MM.1S (cell line): ENCODE data around the gene SLCO3A1.

ENCODE experiments used
- EZH2 ChIP-seq: fragments of 300-600 bp; sonication (generic); optimal IDR thresholded peaks from 2 replicates; pipeline ENCODE3; 2017; ENCODE audit warnings: low read depth, mild to moderate bottlenecking, antibody characterized with exemption, low read length, mixed read lengths
- TF ChIP-seq, protein P1 (sequence below): fragments of 300-600 bp; sonication (generic); IDR thresholded peaks from 2 replicates; pipeline ENCODE4 v1.5.1; 2016; ENCODE audit warnings: antibody characterized with exemption, low read length, mixed read lengths

DNA sequence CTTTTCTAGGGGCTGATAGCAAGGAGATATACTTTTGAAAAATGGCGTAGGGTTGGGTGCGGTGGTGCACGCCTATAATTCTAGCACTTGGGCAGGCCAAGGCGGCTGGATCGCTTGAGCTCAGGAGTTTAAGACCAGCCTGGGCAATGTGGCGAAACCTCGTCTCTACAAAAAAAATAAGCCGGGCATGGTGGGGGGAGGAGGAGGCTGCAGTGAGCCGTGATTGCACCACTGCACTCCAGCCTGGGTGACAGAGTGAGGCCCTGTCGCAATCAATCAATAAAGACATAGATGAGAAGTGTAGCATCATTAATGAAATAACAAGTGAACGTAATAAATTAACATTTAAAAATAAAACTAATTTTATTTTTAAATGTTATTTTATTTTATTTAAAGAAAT, 134.6 kb downstream of the SLCO3A1 start:
- TF ChIP-seq, protein P1, sequence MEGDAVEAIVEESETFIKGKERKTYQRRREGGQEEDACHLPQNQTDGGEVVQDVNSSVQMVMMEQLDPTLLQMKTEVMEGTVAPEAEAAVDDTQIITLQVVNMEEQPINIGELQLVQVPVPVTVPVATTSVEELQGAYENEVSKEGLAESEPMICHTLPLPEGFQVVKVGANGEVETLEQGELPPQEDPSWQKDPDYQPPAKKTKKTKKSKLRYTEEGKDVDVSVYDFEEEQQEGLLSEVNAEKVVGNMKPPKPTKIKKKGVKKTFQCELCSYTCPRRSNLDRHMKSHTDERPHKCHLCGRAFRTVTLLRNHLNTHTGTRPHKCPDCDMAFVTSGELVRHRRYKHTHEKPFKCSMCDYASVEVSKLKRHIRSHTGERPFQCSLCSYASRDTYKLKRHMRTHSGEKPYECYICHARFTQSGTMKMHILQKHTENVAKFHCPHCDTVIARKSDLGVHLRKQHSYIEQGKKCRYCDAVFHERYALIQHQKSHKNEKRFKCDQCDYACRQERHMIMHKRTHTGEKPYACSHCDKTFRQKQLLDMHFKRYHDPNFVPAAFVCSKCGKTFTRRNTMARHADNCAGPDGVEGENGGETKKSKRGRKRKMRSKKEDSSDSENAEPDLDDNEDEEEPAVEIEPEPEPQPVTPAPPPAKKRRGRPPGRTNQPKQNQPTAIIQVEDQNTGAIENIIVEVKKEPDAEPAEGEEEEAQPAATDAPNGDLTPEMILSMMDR, result no peak
- TF ChIP-seq EZH2, result no peak
